Measurements from ENCODE around the gene AQR.
"Not testable (repeated sequence)": the region's sequence is repeated elsewhere in the genome, so short reads cannot be mapped to it uniquely, and the experiment has no call there.

Gene AQR

DNA sequence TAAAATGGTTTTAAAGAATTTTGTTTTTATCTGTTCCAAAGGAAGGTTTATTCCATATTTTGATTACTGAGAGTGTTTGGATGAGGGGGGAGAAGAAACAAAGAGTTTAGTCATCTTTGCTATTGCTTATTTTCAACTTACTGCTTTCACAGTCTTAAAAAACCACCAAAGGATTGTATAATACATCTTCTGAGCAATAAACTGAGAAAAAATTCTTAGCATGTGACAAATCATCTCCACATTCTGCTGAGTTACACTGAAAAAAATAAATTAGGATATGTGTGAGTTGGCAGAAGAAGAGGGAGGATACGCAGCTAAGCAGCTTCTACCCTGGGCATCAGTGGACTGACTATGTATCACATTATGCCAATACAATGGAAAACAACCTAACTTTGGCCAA is 151.0 kb downstream of the AQR start:
- ATAC-seq (ENCODE audit: insufficient read depth, low read depth) (no peak), DNase-seq (no peak)
- no peak overlapping the region for H3K27ac ChIP-seq (ENCODE audit: low read length)

GRCh38 chr15:34815836-34816235 is 153.7 kb downstream of the AQR start:
- H3K27me3 ChIP-seq (ENCODE audit: insufficient read depth, low read length, poor library complexity) = peaks cover 2% of the 10 kb centered on the region
- H2AFZ ChIP-seq (ENCODE audit: low read depth, low read length) = no peak overlapping the region
- H3K36me3 ChIP-seq (ENCODE audit: insufficient read depth, low read length) = no peaks in the 10 kb centered on the region
- H3K4me2 ChIP-seq (ENCODE audit: insufficient read depth, low read length) = no peak overlapping the region
- DNase-seq (no peak), ATAC-seq (ENCODE audit: insufficient read depth, low read depth) (no peak)
- TF ChIP-seq, protein P1, sequence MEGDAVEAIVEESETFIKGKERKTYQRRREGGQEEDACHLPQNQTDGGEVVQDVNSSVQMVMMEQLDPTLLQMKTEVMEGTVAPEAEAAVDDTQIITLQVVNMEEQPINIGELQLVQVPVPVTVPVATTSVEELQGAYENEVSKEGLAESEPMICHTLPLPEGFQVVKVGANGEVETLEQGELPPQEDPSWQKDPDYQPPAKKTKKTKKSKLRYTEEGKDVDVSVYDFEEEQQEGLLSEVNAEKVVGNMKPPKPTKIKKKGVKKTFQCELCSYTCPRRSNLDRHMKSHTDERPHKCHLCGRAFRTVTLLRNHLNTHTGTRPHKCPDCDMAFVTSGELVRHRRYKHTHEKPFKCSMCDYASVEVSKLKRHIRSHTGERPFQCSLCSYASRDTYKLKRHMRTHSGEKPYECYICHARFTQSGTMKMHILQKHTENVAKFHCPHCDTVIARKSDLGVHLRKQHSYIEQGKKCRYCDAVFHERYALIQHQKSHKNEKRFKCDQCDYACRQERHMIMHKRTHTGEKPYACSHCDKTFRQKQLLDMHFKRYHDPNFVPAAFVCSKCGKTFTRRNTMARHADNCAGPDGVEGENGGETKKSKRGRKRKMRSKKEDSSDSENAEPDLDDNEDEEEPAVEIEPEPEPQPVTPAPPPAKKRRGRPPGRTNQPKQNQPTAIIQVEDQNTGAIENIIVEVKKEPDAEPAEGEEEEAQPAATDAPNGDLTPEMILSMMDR (IDR thresholded peaks at IDR 0.05; ENCODE audit: borderline replicate concordance, extremely low read depth, low read length, poor library complexity, severe bottlenecking) = no peak
- no peak for TF ChIP-seq EZH2 (IDR thresholded peaks at IDR 0.05; ENCODE audit: borderline replicate concordance, low read depth, low read length, severe bottlenecking)
- no peaks in the 10 kb centered on the region for H4K20me1 ChIP-seq (ENCODE audit: insufficient read depth, low read length)
- H3K9ac ChIP-seq (ENCODE audit: low read depth, low read length) = no peak overlapping the region
- no peaks in the 10 kb centered on the region for H3K4me1 ChIP-seq (ENCODE audit: insufficient read depth, low read length)
- no peak overlapping the region for H3K4me3 ChIP-seq (ENCODE audit: low read depth in 1 of 2, low read length in 2 of 2)
- no peak overlapping the region for H3K27ac ChIP-seq (ENCODE audit: low read length)
- H3K79me2 ChIP-seq (ENCODE audit: insufficient read depth, low read length) = no peaks in the 10 kb centered on the region
- H3K9me3 ChIP-seq (ENCODE audit: insufficient read depth, low read length, severe bottlenecking) = no peaks in the 10 kb centered on the region

More for the DNA sequence above, 151.0 kb downstream of the AQR start:
- Histone ChIP-seq H3K4me3 (ENCODE audit: low read depth in 1 of 2, low read length in 2 of 2) (no peak overlapping the region), H2AFZ (ENCODE audit: low read depth, low read length) (no peak overlapping the region), H3K27me3 (ENCODE audit: insufficient read depth, low read length, poor library complexity) (no peaks in the 10 kb centered on the region), H3K9ac (ENCODE audit: low read depth, low read length) (no peak overlapping the region), H4K20me1 (ENCODE audit: insufficient read depth, low read length) (no peaks in the 10 kb centered on the region), H3K36me3 (ENCODE audit: insufficient read depth, low read length) (no peaks in the 10 kb centered on the region), H3K4me1 (ENCODE audit: insufficient read depth, low read length) (no peaks in the 10 kb centered on the region), H3K9me3 (ENCODE audit: insufficient read depth, low read length, severe bottlenecking) (no peaks in the 10 kb centered on the region), H3K4me2 (ENCODE audit: insufficient read depth, low read length) (no peak overlapping the region), H3K79me2 (ENCODE audit: insufficient read depth, low read length) (no peaks in the 10 kb centered on the region)
- TF ChIP-seq EZH2 (IDR thresholded peaks at IDR 0.05; ENCODE audit: borderline replicate concordance, low read depth, low read length, severe bottlenecking) = no peak
- TF ChIP-seq, protein P1 (IDR thresholded peaks at IDR 0.05; ENCODE audit: borderline replicate concordance, extremely low read depth, low read length, poor library complexity, severe bottlenecking) = no peak

DNA sequence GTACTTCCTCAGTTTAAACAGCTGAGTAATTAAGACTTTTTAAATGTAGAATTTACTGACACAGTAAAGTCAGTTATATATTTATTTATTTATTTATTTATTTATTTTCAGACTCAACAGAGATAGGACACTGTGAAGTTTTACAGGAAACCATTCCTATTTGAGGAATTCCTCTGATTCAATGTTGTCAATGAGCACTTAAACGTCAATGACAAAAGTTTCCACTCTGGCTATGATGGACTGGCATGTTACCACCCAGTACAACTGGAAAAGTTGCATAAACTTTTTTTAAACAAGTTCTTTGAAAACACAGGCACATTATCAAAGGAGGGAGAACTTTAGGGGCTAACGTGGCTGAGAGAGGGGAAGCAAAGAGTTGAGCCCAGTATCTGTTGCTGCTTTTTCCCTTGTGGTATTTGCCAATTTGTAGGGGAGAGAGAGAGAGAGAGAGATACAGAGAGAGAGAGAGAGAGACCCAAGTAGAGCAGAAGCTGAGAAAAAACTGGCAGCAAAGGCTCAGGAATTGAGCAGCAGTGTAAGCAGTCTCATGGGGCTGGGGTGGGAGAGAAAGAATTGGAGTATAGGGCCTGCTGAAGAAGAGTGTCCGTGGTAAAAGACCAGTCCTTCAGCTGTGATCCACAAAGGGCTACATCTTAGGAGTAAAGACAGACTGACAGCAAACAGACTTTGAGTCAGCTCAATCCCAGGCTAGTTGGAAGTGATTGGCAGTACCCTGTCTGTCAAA is 155.9 kb downstream of the AQR start:
- DNase-seq (no peak), ATAC-seq (ENCODE audit: insufficient read depth, low read depth) (no peak)
- no peak overlapping the region for H3K9ac ChIP-seq (ENCODE audit: low read depth, low read length)
- no peaks in the 10 kb centered on the region for H4K20me1 ChIP-seq (ENCODE audit: insufficient read depth, low read length)
- H2AFZ ChIP-seq (ENCODE audit: low read depth, low read length) = no peak overlapping the region
- no peak overlapping the region for H3K27ac ChIP-seq (ENCODE audit: low read length)
- peaks cover 4% of the 10 kb centered on the region for H3K27me3 ChIP-seq (ENCODE audit: insufficient read depth, low read length, poor library complexity)
- H3K36me3 ChIP-seq (ENCODE audit: insufficient read depth, low read length) = no peaks in the 10 kb centered on the region
- TF ChIP-seq EZH2 (IDR thresholded peaks at IDR 0.05; ENCODE audit: borderline replicate concordance, low read depth, low read length, severe bottlenecking) = no peak
- TF ChIP-seq, protein P1 (IDR thresholded peaks at IDR 0.05; ENCODE audit: borderline replicate concordance, extremely low read depth, low read length, poor library complexity, severe bottlenecking) = no peak
- H3K9me3 ChIP-seq (ENCODE audit: insufficient read depth, low read length, severe bottlenecking) = no peaks in the 10 kb centered on the region
- H3K4me1 ChIP-seq (ENCODE audit: insufficient read depth, low read length) = no peaks in the 10 kb centered on the region
- H3K4me2 ChIP-seq (ENCODE audit: insufficient read depth, low read length) = no peak overlapping the region
- H3K4me3 ChIP-seq (ENCODE audit: low read depth in 1 of 2, low read length in 2 of 2) = no peak overlapping the region
- H3K79me2 ChIP-seq (ENCODE audit: insufficient read depth, low read length) = no peaks in the 10 kb centered on the region

DNA sequence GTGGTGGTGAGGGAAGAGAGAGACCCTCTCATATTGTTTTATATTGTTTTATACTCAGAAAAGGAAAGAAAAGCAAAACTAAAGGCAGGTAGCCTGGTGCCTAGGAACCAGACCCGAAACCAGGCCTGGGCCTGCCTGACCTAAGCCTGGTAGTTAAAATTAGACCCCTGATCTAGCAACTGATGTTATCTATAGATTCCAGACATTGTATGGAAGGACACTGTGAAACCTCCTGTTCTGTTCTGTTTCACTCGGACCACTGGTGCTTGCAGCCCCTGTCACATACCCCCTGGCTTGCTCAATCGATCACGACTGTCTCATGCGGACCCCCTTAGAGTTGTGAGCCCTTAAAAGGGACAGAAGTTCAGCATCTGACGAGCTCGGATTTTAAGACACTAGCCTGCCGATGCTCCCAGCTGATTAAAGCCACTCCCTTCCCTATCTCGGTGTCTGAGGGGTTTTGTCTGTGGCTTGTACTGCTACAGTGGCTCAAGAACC is 156.6 kb downstream of the AQR start:
- DNase-seq; H3K9ac ChIP-seq (ENCODE audit: low read depth, low read length); H3K27me3 ChIP-seq (ENCODE audit: insufficient read depth, low read length, poor library complexity); ATAC-seq (ENCODE audit: insufficient read depth, low read depth); H3K4me3 ChIP-seq (ENCODE audit: low read depth in 1 of 2, low read length in 2 of 2); H2AFZ ChIP-seq (ENCODE audit: low read depth, low read length); H4K20me1 ChIP-seq (ENCODE audit: insufficient read depth, low read length); H3K9me3 ChIP-seq (ENCODE audit: insufficient read depth, low read length, severe bottlenecking); H3K36me3 ChIP-seq (ENCODE audit: insufficient read depth, low read length); H3K4me1 ChIP-seq (ENCODE audit: insufficient read depth, low read length); H3K4me2 ChIP-seq (ENCODE audit: insufficient read depth, low read length); H3K27ac ChIP-seq (ENCODE audit: low read length); H3K79me2 ChIP-seq (ENCODE audit: insufficient read depth, low read length): not testable (repeated sequence)

Data from DND-41 (cell line).